T47D (cell line): ENCODE results near the gene GMIP.
"Not testable (repeated sequence)": the region's sequence is repeated elsewhere in the genome, so short reads cannot be mapped to it uniquely, and the experiment has no call there.

ENCODE experiments used
- DNase-seq, 2 experiments: peaks; one replicate each; pipeline versions ENCODE4 v3.0.0 to v3.0.0-alpha.2; 2011 to 2012; ENCODE audit warnings: low read depth in 1 of 2, low spot score in 1 of 2
- JUND ChIP-seq: IDR thresholded peaks from 2 replicates; pipeline ENCODE4 v1.6.1; 2012; ENCODE audit warnings: low read depth
- in situ Hi-C: cut with HindIII; loops from 2 replicates; pipeline ENCODE4 v1.10.0; 2016; ENCODE audit warnings: low sequenced_read_pairs, low pct_unique_long_range_greater_than_20kb

Gene GMIP

GRCh38 chr19:19643158-19644053, at the start of gene GMIP:
Gene GMIP, minus strand, starts transcription at chr19:19643657. Its CDS starts 128 bp downstream, at chr19:19643529.
- no peak for TF ChIP-seq JUND
- DNase-seq = peak; percentile 62 to 76
- in situ Hi-C loops = no loop called here

- in situ Hi-C loops = no loop called here
- TF ChIP-seq JUND = no peak
- DNase-seq = no peak
These were observed 48.2 kb upstream of the GMIP start for GRCh38 chr19:19691683-19692082.

GRCh38 chr19:19689023-19689422, 45.6 kb upstream of the GMIP start:
- in situ Hi-C loops = not testable (repeated sequence)

GRCh38 chr19:19687090-19687489, 43.6 kb upstream of the GMIP start:
- in situ Hi-C loops = no loop called here
- no peak for DNase-seq
- no peak for TF ChIP-seq JUND

More at GRCh38 chr19:19689023-19689422, 45.6 kb upstream of the GMIP start:
- DNase-seq = not testable (repeated sequence)

- in situ Hi-C loops = no loop called here
- TF ChIP-seq JUND = no peak
- no peak for DNase-seq
These were observed 43.1 kb upstream of the GMIP start for GRCh38 chr19:19686580-19686979.

GRCh38 chr19:19686119-19686518, 42.7 kb upstream of the GMIP start:
- in situ Hi-C loops = not testable (repeated sequence)

GRCh38 chr19:19679176-19680073, 36.0 kb upstream of the GMIP start:
- DNase-seq = no peak
- no peak for TF ChIP-seq JUND
- in situ Hi-C loops = no loop called here

More at GRCh38 chr19:19686119-19686518, 42.7 kb upstream of the GMIP start:
- not testable (repeated sequence) for DNase-seq

GRCh38 chr19:19677579-19677978, 34.1 kb upstream of the GMIP start:
- no peak for DNase-seq
- TF ChIP-seq JUND = no peak
- in situ Hi-C loops = no loop called here

- no peak for TF ChIP-seq JUND
- in situ Hi-C loops = no loop called here
- DNase-seq = no peak
These were observed 30.9 kb upstream of the GMIP start for GRCh38 chr19:19674315-19674714.

- DNase-seq = no peak
- in situ Hi-C loops = no loop called here
- TF ChIP-seq JUND = no peak
These were observed 29.4 kb upstream of the GMIP start for GRCh38 chr19:19672816-19673215.

GRCh38 chr19:19670070-19670551, 26.7 kb upstream of the GMIP start:
- TF ChIP-seq JUND = no peak
- peak in 1 of 2 experiments; percentile 11 for DNase-seq
- in situ Hi-C loops = no loop called here

GRCh38 chr19:19668230-19669012, 25.0 kb upstream of the GMIP start, which contains the start of gene ZNF101:
Gene ZNF101, plus strand, starts transcription at chr19:19668839. Its CDS starts 125 bp downstream, at chr19:19668964.
- peak; percentile 78 to 95 for DNase-seq
- no peak for TF ChIP-seq JUND
- in situ Hi-C loops = no loop called here

- DNase-seq, in situ Hi-C loops: not testable (repeated sequence)
These were observed 22.0 kb upstream of the GMIP start for GRCh38 chr19:19665420-19665948.
